ENCODE measurements around the gene CATSPER2.
"Not testable (repeated sequence)": the region's sequence is repeated elsewhere in the genome, so short reads cannot be mapped to it uniquely, and the experiment has no call there.

The CATSPER2 gene

DNA sequence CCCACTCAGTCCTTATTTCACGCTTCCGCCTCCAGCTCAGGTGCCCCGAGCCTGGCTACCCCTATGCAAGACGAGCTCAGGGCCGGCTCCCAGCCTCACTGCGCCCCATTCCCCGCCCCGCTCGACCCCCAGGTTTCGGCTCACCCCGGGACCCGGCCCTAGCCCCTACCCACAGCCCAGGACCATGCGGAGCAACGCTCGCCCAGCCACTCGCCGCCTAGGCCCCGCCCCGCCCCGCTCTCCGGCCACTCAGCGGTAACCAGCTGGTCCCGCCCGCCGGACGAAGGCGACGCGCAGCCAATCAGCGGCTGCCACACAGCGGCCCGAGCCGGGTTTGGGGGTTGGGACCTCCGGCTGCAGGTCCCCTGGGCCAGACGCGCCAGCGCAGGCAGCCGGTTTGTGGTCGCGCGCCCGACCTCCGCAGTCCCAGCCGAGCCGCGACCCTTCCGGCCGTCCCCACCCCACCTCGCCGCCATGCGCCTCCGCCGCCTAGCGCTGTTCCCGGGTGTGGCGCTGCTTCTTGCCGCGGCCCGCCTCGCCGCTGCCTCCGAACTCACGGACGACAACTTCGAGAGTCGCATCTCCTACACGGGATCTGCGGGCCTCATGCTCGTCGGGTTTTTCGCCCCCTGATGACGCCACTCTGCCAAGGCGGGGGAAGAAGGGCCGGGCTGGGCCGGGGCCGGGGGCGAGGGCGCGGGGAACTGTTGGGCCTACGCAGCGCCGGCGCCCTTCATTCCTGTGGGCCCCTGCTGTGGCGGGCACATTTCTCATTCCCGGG is at the start of gene CATSPER2:
TSS of gene CATSPER2 (minus strand) at position 196 of the 781 bp plus-strand sequence. CDS start 783 bp downstream, outside the sequence.
- no peak for DNase-seq

DNA sequence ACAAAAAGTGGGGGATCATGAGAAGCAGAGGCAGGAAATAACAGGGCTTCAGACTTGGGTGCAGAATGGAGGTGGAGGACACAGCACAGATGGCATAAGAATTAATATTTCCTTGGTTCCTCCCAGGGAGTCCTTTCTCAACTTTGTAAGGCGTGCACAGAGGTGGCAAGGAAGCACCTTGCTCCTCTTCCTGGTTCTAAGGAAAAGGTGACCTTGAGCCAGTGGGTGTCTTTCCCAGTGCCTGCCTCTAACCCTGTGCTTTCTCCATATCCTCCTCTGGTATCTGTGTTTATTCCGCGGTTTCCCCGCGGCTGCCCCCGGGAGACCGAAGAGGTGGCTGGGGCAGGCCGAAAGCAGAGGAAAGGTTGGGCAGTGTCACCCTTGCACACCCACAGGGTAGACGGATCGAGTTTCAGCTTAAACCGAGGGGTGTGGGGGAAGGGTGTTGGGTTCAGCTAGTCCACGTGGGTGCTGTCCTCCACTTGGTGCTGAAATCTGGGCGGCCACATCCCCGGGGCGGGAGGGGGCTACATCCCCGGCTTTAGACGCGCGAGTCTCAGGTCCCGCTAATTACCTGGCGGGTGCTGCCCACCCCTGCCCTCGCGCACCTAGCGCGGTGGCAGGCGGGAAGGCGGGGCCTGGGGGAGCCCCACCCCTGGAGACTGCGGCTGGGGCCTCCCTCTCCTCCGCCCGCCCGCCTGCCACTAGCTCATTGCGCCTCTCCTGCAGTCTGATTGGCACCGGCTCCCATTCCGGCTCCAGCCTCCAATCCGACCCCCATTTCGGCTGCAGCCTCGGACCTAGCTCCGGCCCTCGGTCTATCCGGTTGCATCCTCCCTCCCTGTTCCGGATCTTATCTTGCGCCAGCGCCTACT is 44.7 kb upstream of the CATSPER2 start, which contains the start of gene CKMT1A:
TSS of gene CKMT1A (plus strand) at position 712 of the 875 bp plus-strand sequence. CDS start 192 bp downstream, outside the sequence.
- DNase-seq, result not testable (repeated sequence)

DNA sequence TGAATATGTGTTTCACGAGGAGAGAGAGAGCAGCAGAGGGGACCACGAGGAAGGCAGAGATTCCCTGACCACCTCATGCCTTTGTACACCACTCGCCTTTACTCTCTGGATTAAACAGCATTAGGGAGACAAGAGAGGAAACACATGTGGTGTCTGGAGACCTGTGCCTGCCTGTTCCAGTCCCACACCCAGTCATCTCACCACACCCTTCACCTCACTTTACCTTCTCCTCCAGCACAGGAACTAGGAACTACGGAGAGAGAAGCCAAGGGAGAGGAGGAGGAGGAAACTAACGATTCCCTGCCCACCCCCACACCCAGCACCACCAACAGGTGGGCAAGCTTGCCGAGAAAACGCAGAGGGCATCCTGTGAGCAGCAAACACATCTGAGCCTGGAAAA is 44.0 kb upstream of the CATSPER2 start:
- DNase-seq, result not testable (repeated sequence)

DNA sequence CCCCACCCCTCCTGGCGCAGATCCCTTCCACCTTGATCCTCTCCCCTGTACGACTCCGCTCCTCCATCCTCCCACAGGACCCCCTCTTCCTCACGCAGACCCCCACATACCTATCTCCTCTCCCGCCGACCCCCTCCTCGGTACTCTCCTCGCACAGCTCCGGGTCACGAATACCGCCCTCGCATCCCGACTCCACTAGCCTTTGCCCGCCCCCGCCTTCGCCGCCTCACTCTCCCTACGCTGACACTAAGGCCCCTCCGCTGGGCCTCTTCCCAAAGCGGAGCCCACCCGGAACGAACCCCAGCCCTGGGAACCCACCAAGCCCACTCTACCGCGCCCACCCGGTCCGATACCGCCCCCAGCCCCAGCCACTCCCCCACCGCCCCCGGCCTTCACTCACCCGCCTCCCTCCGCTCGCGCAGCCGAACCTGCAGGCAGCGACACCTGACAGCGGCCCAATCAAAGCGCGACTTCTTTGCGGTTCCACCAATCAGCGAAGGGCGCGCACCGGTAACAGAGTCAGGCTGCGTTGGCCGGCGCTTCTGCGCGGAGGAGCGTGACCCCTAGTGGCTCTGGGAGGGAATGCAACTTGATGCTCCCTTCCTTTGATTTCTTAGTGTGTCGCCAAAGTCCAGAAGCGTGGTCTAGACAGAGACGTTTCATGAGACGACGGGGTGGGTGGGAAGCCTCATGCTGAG is 41.1 kb upstream of the CATSPER2 start:
- DNase-seq, result not testable (repeated sequence)

DNA sequence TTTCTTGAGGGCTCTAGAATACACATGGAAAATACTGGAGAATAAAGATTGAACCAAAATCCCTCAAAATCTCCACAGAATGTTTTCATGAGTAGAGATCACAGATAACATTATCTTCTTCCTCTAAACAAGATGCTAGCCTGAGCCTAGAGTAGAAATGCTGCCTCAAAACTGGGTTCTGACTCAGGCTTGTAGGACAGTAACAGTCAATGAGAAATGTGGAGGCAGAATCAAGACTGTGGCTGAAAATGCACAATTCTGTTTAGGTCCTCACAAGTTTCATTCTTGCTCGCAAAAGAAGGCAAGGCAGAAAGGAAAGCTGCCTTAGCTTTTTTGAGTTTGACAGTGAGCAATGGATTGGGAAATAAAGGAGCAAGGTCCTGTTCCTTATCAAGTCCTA is 25.5 kb upstream of the CATSPER2 start:
- DNase-seq, result not testable (repeated sequence)

DNA sequence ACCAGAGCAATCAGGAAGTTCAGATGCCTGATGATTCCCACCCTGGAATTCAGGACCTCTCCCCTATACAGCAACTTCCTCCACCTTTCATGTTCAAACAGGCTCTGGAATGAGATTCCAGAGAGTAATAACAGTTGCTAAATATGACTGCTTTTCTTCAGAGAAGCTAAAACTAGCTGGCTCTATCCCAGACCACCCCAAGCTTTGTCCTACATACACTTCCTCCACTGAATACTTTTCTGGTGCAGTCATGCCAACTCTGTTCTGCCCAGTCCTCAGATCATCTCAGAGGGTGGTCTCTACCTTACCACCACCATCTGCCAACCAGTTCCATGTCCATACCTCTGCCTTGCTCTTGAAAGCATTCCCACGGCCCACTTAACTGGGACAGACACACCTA is 17.5 kb upstream of the CATSPER2 start:
- DNase-seq, result not testable (repeated sequence)

DNA sequence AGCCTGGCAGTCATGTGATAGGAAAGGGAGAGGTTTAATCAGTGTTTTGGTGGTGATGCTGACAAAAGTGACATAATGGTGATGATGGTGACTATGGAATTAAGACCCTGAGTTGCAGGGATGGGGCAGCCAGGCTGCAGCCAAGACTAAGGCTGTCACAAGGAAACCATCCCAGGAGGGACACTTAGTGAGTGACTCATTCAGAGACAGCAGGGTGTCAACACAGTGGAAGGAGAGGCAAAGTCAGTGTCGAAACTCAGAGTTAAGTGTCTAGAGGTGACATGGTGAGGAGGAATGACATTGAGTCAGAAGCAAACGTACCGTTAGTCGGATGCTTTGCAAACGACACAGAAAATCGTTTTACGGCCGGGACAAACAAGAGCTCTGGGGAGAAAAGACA is 14.7 kb upstream of the CATSPER2 start:
- not testable (repeated sequence) for DNase-seq

DNA sequence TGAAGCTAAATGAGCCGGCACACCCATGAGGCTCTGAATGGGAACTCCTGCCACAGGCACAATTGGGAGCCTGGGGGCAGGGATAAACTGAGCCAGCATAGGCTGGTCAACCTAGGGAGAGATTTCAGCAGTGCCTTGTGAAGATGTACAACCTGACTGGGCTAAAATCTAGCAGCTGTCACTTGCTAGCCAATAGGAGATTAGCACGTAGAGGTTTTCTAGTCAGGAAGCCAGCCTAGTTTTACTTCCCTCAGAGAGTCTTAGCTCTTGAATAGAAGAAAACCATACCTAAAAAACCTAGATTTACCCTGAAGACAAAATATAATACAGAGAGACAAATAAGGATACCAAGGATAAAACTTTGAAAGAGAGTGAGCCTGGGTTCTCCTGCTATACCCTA is 13.6 kb upstream of the CATSPER2 start:
- not testable (repeated sequence) for DNase-seq

DNA sequence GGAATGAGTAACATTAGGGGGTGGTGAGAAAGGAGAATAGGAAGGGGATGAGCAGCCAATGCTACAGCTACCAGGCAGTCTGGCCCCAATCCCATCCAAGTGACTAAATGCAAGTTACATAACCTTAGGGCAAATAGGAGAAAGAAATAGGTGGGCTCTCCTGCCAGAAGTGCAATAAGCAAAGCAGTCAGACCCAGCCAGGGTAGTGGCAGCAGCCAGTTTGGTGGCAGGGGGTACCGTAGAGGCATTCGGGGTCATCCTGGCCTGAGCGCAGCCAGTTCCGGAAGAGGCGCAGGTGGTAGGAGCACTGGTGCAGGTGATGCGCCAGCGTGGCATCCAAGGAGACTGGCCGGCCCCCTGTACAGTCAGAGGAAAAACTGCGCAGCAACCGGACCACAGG is 11.1 kb upstream of the CATSPER2 start:
- not testable (repeated sequence) for DNase-seq

DNA sequence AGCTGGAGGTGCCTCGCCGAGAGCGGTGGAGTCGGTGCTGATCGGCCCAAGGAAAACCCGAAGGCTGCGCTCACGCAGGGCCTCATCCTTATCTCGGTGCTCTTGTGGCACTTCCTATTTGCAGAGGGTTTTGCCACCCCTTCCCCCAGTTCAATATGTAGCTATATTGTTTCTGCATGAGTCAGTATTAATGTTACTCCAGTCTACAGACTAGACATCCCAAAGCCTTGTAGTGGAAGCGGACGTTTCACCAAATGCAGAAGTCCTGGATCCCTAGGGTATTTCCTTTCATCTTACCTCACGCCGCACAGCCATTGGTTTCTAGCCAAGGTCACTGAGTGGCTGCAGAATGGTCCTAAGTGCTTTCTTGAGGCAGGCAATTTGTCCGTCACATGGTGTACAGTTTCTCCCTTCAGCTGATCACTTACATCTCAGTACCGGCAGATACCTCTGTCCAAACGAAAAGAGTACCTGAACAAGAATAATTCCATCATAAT is 834 bp upstream of the CATSPER2 start:
- not testable (repeated sequence) for DNase-seq

DNA sequence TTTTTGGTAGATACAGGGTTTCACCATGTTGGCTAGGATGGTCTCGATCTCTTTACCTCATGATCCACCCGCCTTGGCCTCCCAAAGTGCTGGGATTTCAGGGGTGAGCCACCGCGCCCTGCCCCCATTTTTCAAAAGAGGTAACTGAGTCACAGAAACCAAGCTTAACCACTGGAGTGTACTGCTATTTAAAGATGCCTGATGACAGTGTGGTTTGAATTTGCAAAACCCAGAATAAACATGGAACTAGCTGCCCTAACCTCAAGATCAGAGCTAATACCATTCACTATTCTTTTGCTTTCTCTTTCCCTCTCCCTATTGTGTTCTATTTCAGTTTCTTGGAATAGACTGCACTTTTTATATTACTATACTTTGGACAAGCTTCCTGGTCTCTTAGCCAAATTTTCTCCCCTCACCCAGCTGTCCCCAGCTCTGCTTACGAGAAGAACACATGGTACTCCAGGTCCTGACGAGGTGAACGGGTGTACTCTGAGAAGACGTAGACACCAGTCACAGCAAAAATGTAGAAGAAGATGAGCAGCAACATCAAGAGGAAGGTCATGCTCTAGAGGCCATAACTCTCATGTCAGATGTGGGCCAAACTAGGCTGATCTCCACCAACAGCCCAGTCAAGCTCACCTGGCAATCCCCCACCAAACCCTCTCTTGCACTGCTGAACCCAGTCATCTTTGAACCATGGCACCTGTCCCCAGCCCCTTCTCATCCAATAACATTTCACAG is 10.0 kb downstream of the CATSPER2 start:
- DNase-seq, result not testable (repeated sequence)

DNA sequence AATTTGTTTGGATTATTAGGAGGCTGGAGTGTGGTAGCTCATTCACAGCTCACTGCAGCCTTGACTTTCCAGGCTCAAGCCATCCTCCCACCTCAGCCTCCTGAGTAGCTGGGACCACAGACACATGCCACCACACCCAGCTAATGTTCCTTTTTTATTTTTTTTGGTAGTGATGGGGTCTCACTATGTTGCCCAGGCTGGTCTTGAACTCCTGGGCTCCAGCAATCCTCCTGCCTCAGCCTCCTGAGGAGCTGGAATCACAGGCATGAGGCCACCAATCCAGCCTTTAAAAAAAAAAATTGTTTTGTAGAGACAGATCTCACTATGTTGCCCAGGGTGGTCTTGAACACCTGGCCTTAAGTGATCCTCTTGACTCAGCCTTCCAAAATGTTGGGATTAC is 21.7 kb downstream of the CATSPER2 start:
- DNase-seq, result not testable (repeated sequence)

DNA sequence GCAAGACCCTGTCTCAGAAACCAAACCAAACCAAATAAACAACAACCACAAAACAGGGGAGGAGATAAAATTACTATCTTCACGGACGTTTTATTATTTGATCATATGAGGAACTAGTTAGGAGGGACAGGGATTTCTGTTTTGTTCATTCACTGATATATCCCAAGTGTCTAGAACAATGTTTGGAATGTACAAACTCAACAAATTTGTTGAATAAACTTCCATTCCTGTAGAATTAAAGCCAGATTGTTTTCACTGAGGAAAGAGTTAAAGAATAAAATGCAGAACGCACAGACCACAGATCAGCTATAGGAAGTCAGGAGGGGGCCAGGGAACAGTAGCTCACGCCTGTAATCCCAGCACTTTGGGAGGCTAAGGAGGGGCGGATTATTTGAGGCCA is 23.5 kb downstream of the CATSPER2 start:
- DNase-seq, result no peak

DNA sequence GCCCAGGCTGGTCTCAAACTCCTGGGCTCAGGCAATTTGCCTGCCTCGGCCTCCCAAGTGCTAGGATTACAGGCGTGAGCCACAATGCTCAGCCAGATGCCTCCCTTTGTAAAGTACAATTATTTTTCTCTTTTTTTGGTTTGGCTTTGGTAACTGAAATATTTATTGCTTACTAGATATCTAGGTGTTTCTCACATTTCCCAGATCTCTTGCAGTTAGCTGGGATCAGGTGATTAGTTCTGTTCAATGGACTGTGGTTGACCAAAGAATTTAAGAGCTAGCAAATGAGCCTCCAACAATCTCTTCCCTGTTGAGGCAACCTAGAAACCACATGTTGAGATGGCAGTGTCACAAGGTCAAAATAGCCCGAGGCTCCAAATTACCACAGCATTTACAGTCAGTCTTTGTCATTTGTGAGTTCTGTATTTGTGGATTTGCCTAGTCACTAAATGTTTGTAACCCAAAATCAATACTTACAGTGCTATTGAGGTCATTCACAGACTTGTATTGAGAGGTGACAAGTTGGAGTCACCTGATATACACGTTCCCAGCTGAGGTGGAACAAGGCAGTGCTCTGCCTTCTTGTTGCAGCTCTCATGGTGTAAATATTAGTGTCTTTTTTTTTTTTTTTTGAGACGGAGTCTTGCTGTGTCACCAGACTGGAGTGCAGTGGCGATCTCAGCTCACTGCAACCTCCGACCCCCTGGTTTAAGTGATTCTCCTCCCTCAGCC is 26.4 kb downstream of the CATSPER2 start:
- DNase-seq, result not testable (repeated sequence)

DNA sequence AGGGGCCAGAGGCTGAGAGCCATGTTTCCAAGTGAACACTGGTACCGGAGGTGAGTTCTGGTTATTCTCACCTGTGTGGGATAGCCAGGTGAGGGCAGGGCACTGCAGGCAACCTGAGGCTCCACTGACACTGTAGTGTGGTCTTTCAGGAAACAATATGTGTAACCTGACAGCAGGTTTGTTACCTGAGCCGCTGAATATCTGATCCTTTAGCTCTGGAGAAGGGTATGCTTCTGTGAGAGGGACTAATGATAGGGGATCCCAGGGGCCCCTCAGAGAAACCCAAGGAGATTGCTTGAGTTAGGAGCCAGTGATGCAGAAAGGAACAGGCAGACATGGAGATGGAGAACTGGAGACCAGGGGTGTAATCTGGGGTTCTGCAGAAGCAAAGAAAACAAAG is 29.9 kb downstream of the CATSPER2 start, which contains the start of gene STRC:
TSS of gene STRC (minus strand) at position 101 of the 400 bp plus-strand sequence. CDS start at position 23, 78 bp downstream.
- DNase-seq, result not testable (repeated sequence)

DNA sequence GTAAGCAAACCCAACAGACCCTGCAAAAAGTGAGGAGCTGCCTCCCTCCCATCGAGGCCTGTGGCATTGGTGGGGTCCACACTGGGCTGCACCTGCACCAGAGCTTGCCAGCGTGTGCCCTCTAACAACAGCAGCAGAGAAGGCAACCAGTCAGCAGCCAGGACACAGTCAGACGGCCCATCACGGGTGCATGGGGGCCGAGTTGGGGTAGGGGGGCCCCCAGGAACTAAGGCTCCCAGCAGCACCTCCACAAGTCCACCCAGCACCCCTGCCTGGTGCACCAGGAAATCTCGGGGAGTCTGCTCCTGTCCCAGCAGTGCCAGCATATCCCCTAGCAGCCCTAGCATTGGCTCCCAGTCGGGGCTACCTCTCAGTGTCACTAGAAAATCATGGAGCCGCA is 30.9 kb downstream of the CATSPER2 start:
- DNase-seq, result not testable (repeated sequence)

DNA sequence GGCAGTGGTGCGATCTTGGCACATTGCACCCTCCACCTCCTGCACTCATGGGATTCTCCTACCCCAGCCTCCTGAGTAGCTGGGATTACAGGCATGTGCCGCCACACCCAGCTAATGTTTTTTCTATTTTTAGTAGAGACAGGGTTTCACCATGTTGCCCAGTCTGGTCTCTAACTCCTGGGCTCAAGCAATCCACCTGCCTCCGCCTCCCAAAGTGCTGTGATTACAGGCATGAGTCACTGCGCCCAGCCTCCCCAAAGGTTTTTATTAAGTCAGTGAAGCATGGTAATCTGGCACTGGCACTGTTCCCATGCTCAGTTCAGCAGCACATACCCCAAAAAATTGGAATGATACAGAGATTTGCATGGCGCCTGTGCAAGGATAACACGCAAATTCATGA is 46.4 kb downstream of the CATSPER2 start:
- DNase-seq, result not testable (repeated sequence)

DNA sequence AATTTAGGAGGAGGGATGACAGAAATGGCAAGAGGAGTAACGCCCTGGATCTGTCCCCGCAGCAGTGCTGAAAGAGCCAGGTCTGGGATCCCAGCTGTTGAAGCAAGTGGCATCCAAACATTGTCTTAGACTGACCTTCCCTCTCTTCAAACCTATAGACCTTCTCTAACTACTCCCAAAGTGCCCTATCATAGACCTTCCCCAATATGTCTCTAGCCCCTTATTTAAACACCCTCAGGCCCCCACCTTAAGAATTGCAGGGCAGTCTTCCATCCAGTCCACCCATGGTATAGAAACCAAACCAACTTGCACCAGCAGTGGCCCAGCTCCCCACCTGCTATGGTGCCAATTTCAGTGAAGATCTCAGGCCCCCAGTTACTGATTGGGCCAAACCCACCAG is 48.4 kb downstream of the CATSPER2 start:
- not testable (repeated sequence) for DNase-seq

DNA sequence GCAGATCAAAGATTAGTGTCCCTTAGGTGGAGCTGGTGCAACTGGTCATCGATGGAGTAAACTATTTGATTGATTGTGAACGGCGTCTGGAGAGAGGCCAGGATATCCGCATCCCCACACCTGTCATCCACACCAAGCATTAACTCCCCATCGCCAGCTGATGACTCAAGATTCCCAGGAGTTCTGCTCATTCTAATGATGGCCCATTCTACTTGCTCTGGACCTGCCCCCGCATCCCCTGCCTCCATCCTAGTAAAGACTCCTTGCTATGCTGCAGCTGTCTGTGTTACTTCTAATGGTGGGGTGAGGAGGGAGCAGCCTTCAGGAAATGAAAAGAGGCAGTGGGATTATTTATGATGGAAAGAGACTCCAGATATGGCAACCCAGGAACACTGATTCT is 49.5 kb downstream of the CATSPER2 start:
- not testable (repeated sequence) for DNase-seq

DNA sequence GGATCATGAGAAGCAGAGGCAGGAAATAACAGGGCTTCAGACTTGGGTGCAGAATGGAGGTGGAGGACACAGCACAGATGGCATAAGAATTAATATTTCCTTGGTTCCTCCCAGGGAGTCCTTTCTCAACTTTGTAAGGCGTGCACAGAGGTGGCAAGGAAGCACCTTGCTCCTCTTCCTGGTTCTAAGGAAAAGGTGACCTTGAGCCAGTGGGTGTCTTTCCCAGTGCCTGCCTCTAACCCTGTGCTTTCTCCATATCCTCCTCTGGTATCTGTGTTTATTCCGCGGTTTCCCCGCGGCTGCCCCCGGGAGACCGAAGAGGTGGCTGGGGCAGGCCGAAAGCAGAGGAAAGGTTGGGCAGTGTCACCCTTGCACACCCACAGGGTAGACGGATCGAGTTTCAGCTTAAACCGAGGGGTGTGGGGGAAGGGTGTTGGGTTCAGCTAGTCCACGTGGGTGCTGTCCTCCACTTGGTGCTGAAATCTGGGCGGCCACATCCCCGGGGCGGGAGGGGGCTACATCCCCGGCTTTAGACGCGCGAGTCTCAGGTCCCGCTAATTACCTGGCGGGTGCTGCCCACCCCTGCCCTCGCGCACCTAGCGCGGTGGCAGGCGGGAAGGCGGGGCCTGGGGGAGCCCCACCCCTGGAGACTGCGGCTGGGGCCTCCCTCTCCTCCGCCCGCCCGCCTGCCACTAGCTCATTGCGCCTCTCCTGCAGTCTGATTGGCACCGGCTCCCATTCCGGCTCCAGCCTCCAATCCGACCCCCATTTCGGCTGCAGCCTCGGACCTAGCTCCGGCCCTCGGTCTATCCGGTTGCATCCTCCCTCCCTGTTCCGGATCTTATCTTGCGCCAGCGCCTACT is 55.1 kb downstream of the CATSPER2 start, which contains the start of gene CKMT1B:
TSS of gene CKMT1B (plus strand) at position 700 of the 863 bp plus-strand sequence. CDS start 192 bp downstream, outside the sequence.
- DNase-seq, result not testable (repeated sequence)

Measured in NCI-H510A treated with DMSO at 0.1 percent for 48 hours (cell line).